Activated CD8-positive, alpha-beta memory T cell treated with anti-CD3 and anti-CD28 coated beads for 48 hours (primary cell): ENCODE results near the gene RPA3.
A peak's percentile ranks its signal among the peaks of the same experiment; 100 is the strongest.

Source experiments
- DNase-seq, 3 experiments: peaks; one replicate each; pipeline ENCODE4 v3.0.0-alpha.2; 2020; ENCODE audit warnings: low read depth in 2 of 3, low spot score in 2 of 3

The RPA3 gene

GRCh38 chr7:7654964-7655715 is 63.3 kb downstream of the RPA3 start:
- DNase-seq, result no peak

GRCh38 chr7:7653593-7654187 is 64.7 kb downstream of the RPA3 start:
- no peak for DNase-seq

GRCh38 chr7:7652798-7653540 is 65.4 kb downstream of the RPA3 start:
- no peak for DNase-seq

- DNase-seq, result no peak
Measured at GRCh38 chr7:7651479-7651878, 66.9 kb downstream of the RPA3 start.

- no peak for DNase-seq
Measured at GRCh38 chr7:7650682-7651206, 67.7 kb downstream of the RPA3 start.

GRCh38 chr7:7647495-7648036 is 70.8 kb downstream of the RPA3 start:
- DNase-seq, result no peak

GRCh38 chr7:7642081-7642480 is 76.3 kb downstream of the RPA3 start:
- DNase-seq, result no peak

GRCh38 chr7:7641129-7641663 is 77.2 kb downstream of the RPA3 start:
- peak in 2 of 3 experiments; percentile 6 to 32 for DNase-seq

- peak; percentile 68 to 91 (median 89) for DNase-seq
Measured at GRCh38 chr7:7640221-7641128, 77.9 kb downstream of the RPA3 start, which contains the start of gene UMAD1. TSS of gene UMAD1 (plus strand) at chr7:7640752. CDS start at chr7:7673372, 32,620 bp downstream.

GRCh38 chr7:7639847-7640220 is 78.6 kb downstream of the RPA3 start:
- peak in 1 of 3 experiments; percentile 14 for DNase-seq

GRCh38 chr7:7639421-7639820 is 79.0 kb downstream of the RPA3 start:
- DNase-seq, result no peak

- no peak for DNase-seq
Measured at GRCh38 chr7:7630626-7631329, 87.6 kb downstream of the RPA3 start.

GRCh38 chr7:7628476-7628875 is 89.9 kb downstream of the RPA3 start:
- no peak for DNase-seq

- DNase-seq, result no peak
Measured at GRCh38 chr7:7620644-7621210, 97.7 kb downstream of the RPA3 start.

GRCh38 chr7:7620236-7620635 is 98.2 kb downstream of the RPA3 start:
- no peak for DNase-seq

- DNase-seq, result no peak
Measured at GRCh38 chr7:7618410-7618809, 100.0 kb downstream of the RPA3 start.

GRCh38 chr7:7617550-7617949 is 100.9 kb downstream of the RPA3 start:
- no peak for DNase-seq

- DNase-seq, result no peak
Measured at GRCh38 chr7:7614018-7614741, 104.2 kb downstream of the RPA3 start.

GRCh38 chr7:7613210-7613609 is 105.2 kb downstream of the RPA3 start:
- no peak for DNase-seq
